CD4-positive, alpha-beta T cell treated with Interleukin-21 for 1 hour (primary cell): ENCODE data around the gene C16orf54.
"Not testable (repeated sequence)": the region's sequence is repeated elsewhere in the genome, so short reads cannot be mapped to it uniquely, and the experiment has no call there.

ENCODE experiments used
- DNase-seq: peaks from one replicate; pipeline ENCODE4 v3.0.0-alpha.2; 2020

Gene C16orf54

DNA sequence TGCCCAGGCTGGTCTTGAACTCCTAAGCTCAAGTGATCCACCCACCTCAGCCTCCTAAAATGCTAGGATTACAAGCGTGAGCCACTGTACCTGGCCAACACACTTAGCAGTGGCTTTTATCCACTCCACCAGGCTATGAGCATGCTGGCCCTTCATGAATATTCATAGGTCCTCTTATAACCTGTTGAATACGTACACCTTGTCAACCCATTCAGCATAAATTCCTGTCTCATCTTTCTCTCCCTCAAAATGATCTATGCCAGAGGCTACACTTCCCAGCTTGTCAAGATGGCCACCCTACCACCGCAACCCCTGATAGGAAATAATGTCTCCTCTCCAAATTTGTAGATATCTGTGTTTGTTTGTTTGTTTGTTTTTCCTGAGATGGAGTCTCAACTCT lies 21.3 kb upstream of the C16orf54 start:
- no peak for DNase-seq

DNA sequence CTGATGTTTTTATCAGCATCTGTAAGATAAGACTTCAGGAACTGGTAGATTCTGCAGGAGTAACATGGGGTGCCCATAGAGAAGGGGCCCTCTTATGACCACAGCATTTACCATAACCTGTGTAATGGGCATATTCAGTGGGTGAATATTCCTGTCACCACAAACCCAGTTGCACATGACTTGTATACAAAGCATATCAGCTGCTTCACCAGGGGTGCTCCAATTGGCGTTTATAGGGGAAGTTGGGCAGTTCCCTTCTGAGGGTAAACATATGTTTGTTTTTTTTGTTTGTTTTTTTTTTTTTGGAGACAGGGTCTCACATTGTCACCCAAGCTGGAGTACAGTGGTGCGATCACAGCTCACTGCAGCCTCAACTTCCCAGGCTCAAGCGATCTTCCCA lies 20.8 kb upstream of the C16orf54 start:
- DNase-seq, result no peak

DNA sequence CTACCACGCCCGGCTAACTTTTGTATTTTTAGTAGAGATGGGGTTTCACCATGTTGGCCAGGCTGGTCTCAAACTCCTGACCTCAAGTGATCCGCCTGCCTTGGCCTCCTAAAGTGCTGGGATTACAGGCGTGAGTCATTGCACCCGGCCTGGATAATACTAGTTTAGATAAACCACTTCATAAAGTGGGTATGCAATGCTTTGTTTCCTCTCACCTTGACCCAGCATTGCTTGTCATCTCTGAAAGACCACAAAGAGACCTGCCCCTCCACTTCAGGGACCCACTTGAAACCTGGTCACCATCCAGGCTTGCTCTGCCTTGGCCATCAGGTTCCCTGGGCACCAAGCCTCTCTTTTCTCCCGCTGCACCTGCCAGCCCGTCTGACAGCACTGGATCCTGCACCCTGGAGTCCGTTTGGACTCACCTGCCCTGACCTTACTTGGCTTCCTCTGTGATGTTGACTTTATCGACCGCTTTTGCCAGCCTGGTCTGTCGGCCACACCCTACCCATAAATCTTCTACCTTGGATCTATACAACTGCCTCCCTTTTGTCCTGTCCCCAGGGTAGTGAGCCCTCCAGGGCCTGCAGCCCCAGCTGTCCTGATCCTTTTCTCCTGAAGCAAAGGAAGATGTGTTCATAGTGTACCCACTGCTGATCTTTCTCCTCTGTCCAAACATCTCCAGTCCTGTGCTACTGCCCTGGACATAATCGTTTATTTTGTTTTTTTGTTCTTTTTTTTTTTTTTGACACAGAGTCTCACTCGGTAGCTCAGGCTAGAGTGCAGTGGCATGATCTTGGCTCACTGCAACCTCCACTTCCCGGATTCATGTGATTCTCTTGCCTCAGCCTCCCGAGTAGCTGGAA lies 19.6 kb upstream of the C16orf54 start:
- no peak for DNase-seq

DNA sequence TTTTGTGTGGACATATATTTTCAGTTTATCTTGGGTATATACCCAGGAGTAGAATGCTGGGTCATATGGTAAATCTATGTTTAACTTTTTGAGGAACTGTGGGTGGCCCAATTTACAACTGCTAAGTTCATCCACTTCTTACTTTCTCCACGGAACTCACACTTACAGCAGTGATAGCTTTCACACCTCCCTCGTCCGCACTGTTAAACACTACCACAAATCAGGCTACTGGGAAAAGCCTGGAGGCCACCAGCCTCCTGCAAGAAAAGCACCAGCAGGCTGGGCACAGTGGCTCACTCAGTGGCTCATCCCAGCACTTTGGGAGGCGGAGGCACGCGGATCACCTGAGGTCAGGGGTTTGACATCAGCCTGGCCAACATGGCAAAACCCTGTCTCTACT lies 17.5 kb upstream of the C16orf54 start:
- DNase-seq, result no peak

DNA sequence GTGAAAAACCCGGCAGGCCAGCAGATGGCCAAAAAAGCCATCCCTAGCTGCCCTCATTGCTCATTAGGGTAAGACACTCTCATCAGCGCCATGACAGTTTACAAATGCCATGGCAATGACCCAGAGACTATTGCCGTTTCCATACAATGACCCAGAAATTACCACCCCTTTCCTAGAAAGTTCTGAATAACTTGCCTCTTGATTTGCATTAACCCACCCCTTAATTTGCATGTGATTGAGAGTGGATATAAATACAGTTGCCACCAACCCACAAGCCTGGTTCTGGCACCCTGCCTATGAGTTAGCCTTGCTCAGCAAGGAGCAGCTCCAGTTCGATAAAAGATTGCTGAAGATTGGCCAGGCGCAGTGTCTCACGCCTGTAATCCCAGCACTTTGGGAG lies 16.1 kb upstream of the C16orf54 start:
- no peak for DNase-seq

DNA sequence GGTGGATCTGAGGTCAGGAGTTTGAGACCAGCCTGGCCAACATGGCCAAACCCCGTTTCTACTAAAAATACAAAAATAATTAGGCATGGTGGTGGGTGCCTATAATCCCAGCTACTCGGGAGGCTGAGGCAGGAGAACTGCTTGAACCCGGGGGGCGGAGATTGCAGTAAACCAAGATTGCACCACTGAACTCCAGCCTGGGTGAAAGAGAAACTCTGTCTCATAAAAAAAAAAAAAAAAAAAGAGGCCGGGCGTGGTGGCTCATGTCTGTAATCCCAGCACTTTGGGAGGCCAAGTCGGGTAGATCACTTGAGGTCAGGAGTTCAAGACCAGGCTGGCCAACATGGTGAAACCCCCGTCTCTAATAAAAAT lies 15.5 kb upstream of the C16orf54 start:
- DNase-seq, result not testable (repeated sequence)

DNA sequence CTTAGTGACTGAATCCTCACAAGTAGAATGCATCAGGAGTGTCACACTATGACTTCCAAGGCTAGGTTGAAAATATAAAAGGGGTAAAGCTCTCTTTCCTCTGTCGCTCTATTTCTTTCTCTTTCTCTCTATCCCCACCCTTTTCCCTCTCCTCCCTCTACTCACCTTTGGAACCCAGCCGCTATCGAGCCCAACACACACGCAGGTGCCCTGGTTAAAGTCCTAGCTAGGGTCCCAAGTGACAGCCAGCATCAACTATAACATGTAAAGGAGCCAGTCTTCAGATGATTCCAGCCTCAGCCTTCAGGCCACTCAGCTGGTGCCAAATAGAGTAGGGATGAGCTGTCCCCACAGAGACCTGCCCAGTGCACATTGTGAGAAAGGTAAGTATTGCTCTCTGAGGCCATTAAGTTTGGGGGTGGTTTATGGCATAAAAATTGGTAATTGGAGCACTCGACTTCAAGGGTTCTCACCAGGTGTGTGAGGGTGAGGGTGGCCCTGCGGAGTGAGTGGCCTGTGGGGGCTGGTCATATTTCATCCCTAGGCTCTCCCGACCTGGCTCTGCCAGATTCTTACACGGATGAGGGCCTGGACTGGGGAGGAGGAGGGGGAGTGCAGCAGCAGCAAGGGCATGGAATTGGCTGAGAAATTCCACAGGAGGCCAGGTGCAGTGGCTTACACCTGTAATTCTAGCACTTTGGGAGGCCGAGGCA lies 14.9 kb upstream of the C16orf54 start:
- no peak for DNase-seq

DNA sequence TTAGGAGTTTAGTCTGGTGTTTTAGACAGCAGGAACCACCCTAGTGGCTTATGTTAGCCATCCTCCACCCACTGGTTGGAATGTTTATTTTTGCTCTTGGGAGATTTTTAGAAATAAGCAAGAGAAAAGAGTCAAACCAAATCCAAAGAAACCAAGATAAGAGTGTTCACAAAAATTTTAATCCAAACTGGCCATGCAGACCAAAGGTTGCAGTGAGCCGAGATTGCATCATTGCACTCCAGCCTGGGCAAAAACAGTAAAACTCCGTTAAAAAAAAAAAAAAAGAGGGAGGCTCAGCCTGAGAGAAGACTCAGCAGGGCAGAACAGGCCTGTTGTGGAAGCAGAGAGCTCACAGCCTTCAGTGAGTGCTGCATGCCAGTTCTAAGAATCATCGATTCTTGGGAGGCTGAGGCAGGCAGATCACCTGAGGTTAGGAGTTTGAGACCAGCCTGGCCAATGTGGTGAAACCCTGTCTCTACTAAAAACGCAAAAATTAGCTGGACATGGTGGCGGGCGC lies 12.2 kb upstream of the C16orf54 start:
- no peak for DNase-seq

DNA sequence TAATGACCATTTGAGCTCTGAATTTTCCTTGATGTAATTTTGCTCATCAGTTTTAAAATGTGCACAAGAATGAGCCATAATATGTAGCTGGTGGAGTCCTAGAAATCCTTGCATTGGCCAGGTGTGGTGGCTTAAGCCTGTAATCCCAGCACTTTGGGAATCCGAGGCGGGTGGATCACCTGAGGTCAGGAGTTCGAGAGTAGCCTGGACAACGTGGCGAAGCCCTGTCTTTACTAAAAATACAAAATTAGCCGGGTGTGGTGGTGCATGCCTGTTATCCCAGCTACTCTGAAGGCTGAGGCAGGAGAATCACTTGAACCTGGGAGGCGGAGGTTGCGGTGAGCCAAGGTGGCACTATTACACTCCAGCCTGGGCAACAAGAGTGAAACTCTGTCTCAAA lies 11.3 kb upstream of the C16orf54 start:
- not testable (repeated sequence) for DNase-seq

DNA sequence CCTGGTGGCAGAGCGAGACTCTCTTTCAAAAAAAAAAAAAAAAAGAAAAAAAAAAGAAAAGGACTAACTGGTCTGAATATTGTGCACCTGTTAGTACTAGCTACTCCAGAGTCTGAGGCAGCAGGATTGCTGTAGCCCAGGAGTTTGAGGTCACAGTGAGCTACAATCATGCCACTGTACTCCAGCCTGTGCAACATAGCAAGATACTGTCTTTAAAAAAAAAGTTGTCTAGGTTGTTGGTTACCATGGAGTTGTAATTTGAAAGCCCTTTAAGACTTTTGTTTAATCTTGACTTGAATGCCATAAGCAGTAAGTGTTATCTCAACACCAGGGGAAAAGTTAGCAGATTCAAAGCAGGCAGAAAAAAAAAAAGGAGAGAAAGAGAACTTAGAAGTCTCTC lies 10.9 kb upstream of the C16orf54 start:
- no peak for DNase-seq

DNA sequence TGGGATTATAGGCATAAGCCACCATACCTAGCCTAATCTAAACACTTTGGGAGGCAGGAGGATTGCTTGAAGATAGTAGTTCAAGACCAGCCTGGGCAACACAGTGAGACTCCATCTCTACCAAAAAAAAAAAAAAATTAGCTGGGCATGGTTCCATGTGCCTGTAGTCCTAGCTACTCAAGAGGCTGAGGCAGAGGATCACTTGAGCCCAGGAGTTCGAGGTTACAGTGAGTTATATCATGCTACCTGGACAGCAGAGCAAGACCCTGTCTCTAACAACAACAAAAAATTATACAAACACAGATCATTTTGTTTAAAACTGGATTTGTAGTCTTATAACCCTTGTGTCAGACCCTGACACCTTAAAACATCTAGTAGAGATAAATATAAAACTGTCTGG lies 7.7 kb upstream of the C16orf54 start:
- DNase-seq, result no peak

DNA sequence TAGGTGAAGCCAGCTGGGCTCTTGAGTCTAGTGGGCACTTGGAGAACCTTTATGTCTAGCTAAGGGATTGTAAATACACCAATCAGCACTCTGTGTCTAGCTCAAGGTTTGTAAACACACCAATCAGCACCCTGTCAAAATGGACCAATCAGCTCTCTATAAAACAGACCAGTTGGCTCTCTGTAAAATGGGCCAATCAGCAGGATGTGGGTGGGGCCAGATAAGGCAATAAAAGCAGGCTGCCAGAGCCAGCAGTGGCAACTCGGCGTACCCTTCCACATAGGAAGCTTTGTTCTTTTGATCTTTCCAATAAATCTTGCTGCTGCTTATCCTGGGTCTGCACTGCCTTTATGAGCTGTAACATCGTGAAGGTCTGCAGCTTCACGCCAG lies 3.0 kb upstream of the C16orf54 start:
- DNase-seq, result not testable (repeated sequence)

DNA sequence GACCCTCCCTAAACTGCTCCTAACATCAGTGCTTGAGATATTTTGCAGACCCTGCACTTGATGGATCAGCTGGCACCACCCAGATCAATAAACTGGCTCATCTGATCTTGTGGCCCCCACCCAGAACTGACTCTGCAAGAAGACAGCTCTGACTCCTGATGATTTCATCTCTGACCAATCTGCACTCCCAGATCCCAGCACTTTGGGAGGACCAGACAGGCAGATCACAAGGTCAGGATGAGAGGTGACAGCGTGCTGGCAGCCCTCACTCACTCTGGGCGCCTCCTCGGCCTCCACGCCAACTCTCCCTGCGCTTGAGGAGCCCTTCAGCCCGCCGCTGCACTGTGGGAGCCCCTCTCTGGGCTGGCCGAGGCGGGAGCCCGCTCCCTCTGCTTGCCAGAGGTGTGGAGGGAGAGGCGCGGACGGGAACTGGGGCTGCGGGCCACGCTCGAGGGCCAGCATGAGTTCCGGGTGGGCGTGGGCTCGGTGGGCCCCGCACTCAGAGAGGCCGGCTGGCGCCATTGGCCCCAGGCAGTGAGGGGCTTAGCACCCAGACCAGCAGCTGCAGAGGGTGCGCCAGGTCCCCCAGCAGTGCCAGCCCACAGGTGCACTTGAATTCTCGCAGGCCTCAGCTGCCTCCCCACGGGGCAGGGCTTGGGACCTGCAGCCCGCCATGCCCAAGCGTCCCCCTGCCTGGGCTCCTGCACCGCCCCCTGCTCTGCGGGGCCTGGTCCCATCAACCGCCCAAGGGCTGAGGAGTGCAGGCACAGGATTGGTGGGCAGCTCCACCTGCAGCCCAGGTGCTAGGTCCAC lies 2.4 kb upstream of the C16orf54 start:
- no peak for DNase-seq

DNA sequence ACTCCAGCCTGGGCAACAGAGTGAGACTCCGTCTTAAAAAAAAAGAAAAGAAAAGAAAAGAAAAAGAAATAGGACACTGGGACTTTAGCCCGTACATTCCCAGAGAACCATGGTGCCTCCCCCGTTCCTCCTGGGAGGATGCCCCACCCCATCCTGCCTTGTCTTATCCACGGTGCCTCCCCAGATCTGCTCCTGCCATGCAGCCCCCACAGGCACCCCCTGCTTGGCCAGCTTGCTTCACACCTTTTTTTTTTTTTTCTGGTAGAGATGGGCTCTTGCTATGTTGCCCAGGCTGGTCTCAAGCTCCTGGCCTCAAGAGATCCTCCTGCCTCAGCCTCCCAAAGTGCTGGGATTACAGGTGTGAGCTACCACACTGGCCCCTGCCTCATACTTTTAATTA lies 728 bp upstream of the C16orf54 start:
- DNase-seq, result peak; percentile 39

DNA sequence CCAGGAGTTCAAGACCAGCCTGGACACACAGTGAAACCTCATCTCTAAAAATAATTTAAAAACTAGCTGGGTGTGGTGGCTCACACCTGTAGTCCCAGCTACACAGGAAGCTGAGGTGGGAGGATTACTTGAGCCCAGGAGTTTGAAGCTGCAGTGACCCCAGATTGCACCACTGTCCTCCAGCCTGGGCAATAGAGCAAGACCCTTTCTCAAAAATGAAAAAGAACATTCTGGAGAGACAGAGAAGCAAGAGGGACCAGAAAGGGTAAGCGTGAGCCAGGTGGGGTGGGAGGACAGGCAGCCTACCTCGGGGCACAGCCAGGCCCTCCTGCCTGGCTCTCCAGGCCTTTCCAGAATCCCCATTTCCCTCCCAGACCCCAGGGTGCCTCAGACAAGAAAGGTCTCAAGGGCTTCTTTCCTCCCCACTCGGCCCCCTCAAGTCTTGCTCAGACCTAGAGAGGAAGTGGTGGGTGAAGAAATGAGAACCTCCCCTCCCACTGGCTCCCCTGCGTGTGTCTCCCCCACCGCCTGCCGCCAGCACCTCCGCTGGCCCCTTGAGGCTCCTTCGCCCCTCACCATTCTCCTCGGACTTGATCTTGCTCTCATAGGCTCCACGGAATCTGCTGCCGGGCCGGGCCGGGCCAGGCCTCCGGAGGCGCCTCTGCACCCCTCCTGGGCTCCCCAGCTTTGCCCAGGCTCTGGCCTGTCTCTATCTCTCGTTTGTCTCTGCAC lies 503 bp downstream of the C16orf54 start:
- DNase-seq, result peak; percentile 69

DNA sequence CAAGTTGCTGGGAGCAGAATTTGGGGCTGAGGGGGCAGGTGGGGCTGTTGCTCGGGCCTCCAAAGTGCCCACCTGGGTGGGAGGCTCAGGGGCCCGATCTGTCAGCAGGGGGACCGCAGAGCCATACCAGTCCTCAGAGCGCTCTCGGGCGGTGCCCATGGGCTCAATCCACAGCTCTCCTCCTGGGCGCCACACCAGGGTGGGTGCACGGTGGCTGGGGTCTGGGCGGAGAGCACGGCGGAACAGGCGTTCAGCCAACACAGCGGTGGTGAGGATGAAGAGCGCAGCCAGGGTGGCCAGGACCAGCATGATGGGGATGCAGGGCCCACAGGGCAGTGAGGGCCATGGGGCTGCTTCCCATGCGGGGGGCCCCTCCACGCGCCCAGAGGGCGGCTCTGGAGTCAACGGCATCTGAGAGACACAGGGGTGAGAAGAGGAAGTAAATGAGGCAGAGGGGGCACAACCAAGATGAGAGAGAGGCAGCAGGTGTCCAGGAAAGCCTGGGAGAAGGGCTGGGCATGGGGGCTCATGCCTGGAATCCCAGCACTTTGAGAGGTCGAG lies 1.2 kb downstream of the C16orf54 start:
- no peak for DNase-seq

DNA sequence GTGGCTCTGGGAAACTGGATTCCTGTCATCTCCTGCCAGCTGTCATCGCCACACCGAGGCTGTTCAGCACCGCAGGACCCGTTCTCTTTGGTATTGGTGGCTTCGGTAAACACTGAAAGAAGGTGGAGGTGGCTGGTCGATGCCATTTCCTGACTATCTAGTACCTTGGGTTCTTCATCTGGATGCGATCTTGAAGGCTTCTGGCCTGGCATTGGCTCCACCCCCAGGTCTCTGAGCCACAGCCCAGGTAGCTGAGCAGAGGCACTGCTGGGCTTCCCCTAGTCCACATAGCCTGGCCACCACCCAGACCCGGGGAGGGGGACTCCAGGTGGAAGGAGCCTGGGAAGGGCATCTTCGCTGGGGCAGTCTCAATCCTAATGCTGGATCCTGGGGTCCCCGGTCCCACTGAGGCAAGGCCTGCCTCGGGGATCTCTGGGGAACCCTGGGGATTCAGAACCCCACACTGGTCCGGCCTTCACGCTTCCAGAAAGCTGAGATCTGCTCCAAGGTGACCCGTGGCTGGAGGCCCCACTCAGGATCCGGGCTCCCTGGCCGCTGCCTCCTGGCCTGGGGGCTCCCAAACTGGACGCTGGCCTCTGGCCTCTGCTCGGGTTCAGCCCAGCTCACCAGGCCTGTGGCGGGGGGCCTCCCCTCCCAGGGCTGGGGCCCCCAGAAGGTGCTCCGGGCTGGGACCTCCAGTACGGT lies 1.8 kb downstream of the C16orf54 start:
- peak; percentile 76 for DNase-seq

DNA sequence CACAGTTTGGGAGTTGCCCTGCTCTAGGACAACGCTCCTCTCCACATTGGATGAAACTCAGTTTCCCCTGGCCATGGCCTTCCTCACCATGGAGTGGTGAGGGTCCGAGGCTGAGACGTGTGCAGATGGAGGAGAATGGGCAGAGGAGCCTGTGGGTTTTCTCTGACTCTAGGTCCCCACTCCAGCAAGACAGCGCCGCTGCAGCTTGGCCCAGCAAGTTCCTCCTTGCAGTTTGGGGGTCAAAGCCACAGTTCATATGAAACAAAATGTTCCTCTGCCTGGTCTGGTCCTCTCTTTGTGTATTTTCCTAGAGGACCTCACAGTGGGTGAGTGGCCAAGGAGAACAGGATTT lies 2.3 kb downstream of the C16orf54 start:
- no peak for DNase-seq

DNA sequence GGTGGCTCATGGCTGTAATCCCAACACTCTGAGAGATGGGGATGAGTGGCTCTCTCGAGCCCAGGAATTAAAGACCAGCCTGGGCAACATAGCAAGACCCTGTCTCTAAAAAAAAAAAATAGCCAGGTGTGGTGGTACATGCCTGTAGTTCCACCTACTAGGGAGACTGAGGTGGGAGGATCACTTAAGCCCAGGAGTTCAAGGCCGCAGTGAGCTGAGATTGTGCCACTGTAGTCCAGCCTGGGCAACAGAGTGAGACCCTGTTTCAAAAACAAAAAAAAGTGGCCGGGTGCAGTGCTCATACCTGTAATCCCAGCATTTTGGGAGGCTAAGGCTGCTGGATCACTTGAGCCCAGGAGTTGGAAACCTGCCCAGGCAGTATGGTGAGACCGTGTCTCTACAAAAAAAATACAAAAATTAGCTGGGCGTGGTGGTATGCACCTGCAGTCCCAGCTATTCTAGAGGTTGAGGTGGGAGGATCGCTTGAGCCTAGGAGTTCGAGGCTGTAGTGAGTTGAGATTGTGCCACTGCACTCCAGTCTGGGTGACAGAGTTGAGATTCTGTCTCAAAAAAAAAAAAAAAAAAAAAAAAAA lies 3.0 kb downstream of the C16orf54 start:
- DNase-seq, result no peak

DNA sequence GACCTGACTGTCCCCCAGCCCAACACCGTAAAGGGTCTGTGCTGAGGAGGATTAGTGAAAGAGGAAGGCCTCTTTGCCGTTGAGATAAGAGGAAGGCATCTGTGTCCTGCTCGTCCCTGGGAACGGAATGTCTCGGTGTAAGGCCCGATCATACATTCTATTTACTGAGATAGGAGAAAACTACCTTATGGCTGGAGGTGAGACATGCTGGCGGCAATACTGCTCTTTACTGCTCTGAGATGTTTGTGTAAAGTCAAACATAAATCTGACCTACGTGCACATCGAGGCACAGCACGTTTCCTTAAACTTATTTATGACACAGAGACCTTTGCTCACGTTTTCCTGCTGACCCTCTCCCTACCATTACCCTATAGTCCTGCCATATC lies 5.2 kb downstream of the C16orf54 start:
- DNase-seq, result not testable (repeated sequence)

DNA sequence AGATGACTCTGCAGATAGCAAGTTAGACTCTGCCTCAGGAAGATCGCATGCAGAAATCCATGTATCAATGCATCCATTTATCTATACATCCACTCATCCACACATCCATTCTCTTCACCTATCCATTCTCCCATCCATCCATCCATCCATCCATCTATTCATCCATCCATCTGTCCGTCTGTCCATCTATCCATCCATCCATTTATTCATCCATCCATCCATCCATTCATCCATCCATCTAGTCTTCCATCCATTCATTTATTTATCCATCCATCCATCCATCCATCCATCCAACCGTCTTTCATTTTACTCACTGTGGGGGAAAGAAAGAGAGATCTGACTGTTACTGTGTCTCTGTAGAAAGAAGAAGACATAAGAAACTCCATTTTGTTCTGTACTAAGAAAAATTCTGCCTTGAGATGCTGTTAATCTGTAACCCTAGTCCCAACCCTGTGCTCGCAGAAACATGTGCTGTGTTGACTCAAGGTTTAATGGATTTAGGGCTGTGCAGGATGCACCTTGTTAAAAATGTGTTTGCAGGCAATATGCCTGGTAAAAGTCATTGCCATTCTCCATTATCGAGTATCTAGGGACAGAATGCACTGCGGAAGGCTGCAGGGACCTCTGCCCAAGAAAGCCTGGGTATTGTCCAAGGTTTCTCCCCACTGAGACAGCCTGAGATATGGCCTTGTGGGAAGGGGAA lies 5.7 kb downstream of the C16orf54 start:
- DNase-seq, result not testable (repeated sequence)
